ENCODE results near the gene NEDD4L.

- TF ChIP-seq CTCF (IDR thresholded peaks at IDR 0.05) (no peak), POLR2A (IDR thresholded peaks at IDR 0.05) (no peak)
These were observed 357.2 kb downstream of the NEDD4L start for GRCh38 chr18:58401191-58401590.

All from adrenal gland (tissue), 5 donors.